Measurements from ENCODE around the gene DMWD.

The DMWD gene

GRCh38 chr19:45768655-45768983, 24.0 kb downstream of the DMWD start:
- no CpG with 5 or more reads among the region's 33 CpGs for WGBS, 2 donors (ENCODE audit: extremely low coverage in 2 of 2, insufficient read length in 2 of 2, insufficient replicate concordance in 1 of 2)
- Histone ChIP-seq H2AFZ (ENCODE audit: low read length) (peak overlapping the region; percentile 84), H2AK5ac (ENCODE audit: low read depth, low read length) (peak overlapping the region; percentile 100), H3K4ac (ENCODE audit: low read length) (peak overlapping the region; percentile 76), H2BK120ac (ENCODE audit: low read depth, low read length) (peak overlapping the region; percentile 73), H4K91ac (ENCODE audit: low read depth, low read length, poor library complexity) (peak overlapping the region; percentile 95), H2BK5ac (ENCODE audit: low read length) (peak overlapping the region; percentile 99), H2BK15ac (ENCODE audit: low read length) (peak overlapping the region; percentile 30), H3K36me3 (replicated peaks in 1 of 2; ENCODE audit: control insufficient read depth in 2 of 2, insufficient read depth in 2 of 2, low read length in 2 of 2) (peaks cover 12 to 41% of the 10 kb centered on the region in 2 donors), H3K27ac (replicated peaks; ENCODE audit: low read length) (peak overlapping the region; percentile 100), H3K18ac (ENCODE audit: low read length) (peak overlapping the region; percentile 100), H3K9ac (ENCODE audit: low read depth, low read length, poor library complexity) (peak overlapping the region; percentile 100), H3K4me3 (ENCODE audit: low read length in 2 of 2) (peak overlapping the region; percentile 91 to 97), H3K27me3 (ENCODE audit: control insufficient read depth in 3 of 3, insufficient read depth in 3 of 3, low read depth in 1 of 3, low read length in 3 of 3) (no peaks in the 10 kb centered on the region), H3K23ac (ENCODE audit: low read depth, low read length, poor library complexity) (peak overlapping the region; percentile 100), H3K4me2 (ENCODE audit: insufficient read depth, low read length, poor library complexity, severe bottlenecking) (peak overlapping the region; percentile 97), H2BK12ac (ENCODE audit: low read length) (peak overlapping the region; percentile 73), H3K9me3 (replicated peaks in 1 of 2; ENCODE audit: control insufficient read depth in 2 of 2, insufficient read depth in 1 of 2, low read depth in 1 of 2, low read length in 2 of 2) (no peaks in the 10 kb centered on the region), H3K4me1 (ENCODE audit: control insufficient read depth in 2 of 2, insufficient read depth in 1 of 2, low read depth in 1 of 2, low read length in 2 of 2) (peaks cover 29 to 30% of the 10 kb centered on the region in 2 donors), H3K14ac (ENCODE audit: low read length) (peak overlapping the region; percentile 99), H3K79me1 (ENCODE audit: low read depth, low read length) (peaks cover 21% of the 10 kb centered on the region), H4K8ac (ENCODE audit: low read depth, low read length) (no peak overlapping the region)
- DNase-seq (ENCODE audit: low spot score): no peak

GRCh38 chr19:45767881-45768654, 24.6 kb downstream of the DMWD start:
- peak overlapping the region; percentile 99 for H2BK5ac ChIP-seq (ENCODE audit: low read length)
- peak overlapping the region; percentile 100 for H3K18ac ChIP-seq (ENCODE audit: low read length)
- no peaks in the 10 kb centered on the region for H3K27me3 ChIP-seq (ENCODE audit: control insufficient read depth in 3 of 3, insufficient read depth in 3 of 3, low read depth in 1 of 3, low read length in 3 of 3)
- H2BK15ac ChIP-seq (ENCODE audit: low read length): peak overlapping the region; percentile 92
- peak overlapping the region; percentile 100 for H3K9ac ChIP-seq (ENCODE audit: low read depth, low read length, poor library complexity)
- WGBS, 2 donors (ENCODE audit: extremely low coverage in 2 of 2, insufficient read length in 2 of 2, insufficient replicate concordance in 1 of 2): no CpG with 5 or more reads among the region's 102 CpGs
- peak overlapping the region; percentile 73 for H2BK12ac ChIP-seq (ENCODE audit: low read length)
- H2AK5ac ChIP-seq (ENCODE audit: low read depth, low read length): peak overlapping the region; percentile 100
- peaks cover 21% of the 10 kb centered on the region for H3K79me1 ChIP-seq (ENCODE audit: low read depth, low read length)
- H4K91ac ChIP-seq (ENCODE audit: low read depth, low read length, poor library complexity): peak overlapping the region; percentile 85
- no peaks in the 10 kb centered on the region for H3K9me3 ChIP-seq (replicated peaks in 1 of 2; ENCODE audit: control insufficient read depth in 2 of 2, insufficient read depth in 1 of 2, low read depth in 1 of 2, low read length in 2 of 2)
- H3K14ac ChIP-seq (ENCODE audit: low read length): peak overlapping the region; percentile 98
- peaks cover 8 to 35% of the 10 kb centered on the region in 2 donors for H3K36me3 ChIP-seq (replicated peaks in 1 of 2; ENCODE audit: control insufficient read depth in 2 of 2, insufficient read depth in 2 of 2, low read length in 2 of 2)
- H3K4me2 ChIP-seq (ENCODE audit: insufficient read depth, low read length, poor library complexity, severe bottlenecking): peak overlapping the region; percentile 97
- peak overlapping the region; percentile 100 for H3K27ac ChIP-seq (replicated peaks; ENCODE audit: low read length)
- H2BK120ac ChIP-seq (ENCODE audit: low read depth, low read length): peak overlapping the region; percentile 73
- DNase-seq (ENCODE audit: low spot score): peak; percentile 69
- H4K8ac ChIP-seq (ENCODE audit: low read depth, low read length): no peak overlapping the region
- H3K4me3 ChIP-seq (ENCODE audit: low read length in 2 of 2): peak overlapping the region; percentile 91 to 97
- peak overlapping the region; percentile 84 for H2AFZ ChIP-seq (ENCODE audit: low read length)
- peak overlapping the region; percentile 76 for H3K4ac ChIP-seq (ENCODE audit: low read length)
- H3K4me1 ChIP-seq (ENCODE audit: control insufficient read depth in 2 of 2, insufficient read depth in 1 of 2, low read depth in 1 of 2, low read length in 2 of 2): peaks cover 29 to 30% of the 10 kb centered on the region in 2 donors
- H3K23ac ChIP-seq (ENCODE audit: low read depth, low read length, poor library complexity): peak overlapping the region; percentile 100

DNA sequence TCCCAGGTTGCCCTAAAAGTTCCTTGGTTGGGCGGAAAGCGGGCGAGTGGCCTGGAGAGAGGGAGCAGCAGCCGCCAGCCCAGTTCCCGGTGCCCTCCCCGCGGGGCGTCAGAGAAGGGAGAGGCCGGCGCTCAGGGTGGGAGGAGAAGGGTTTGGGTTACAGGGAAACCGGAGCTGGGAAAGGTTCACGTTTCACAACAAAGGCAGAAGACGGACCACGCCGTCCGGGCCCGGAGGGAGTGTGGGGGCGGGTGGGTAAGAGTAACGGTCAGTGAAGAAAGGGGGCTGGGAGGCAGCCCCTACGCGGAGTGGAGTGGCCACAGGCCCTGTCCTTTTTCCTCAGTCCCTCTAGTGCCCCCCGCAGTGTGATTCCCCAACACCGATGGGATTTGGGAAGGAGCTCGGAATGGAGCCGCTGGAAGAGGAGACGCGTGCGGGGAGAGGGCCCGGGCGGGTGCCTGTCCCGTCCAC, 25.2 kb downstream of the DMWD start:
- peak overlapping the region; percentile 73 for H2BK120ac ChIP-seq (ENCODE audit: low read depth, low read length)
- no peaks in the 10 kb centered on the region for H3K27me3 ChIP-seq (ENCODE audit: control insufficient read depth in 3 of 3, insufficient read depth in 3 of 3, low read depth in 1 of 3, low read length in 3 of 3)
- no peak overlapping the region for H4K91ac ChIP-seq (ENCODE audit: low read depth, low read length, poor library complexity)
- no peak overlapping the region for H4K8ac ChIP-seq (ENCODE audit: low read depth, low read length)
- H2AK5ac ChIP-seq (ENCODE audit: low read depth, low read length): peak overlapping the region; percentile 100
- peaks cover 29 to 30% of the 10 kb centered on the region in 2 donors for H3K4me1 ChIP-seq (ENCODE audit: control insufficient read depth in 2 of 2, insufficient read depth in 1 of 2, low read depth in 1 of 2, low read length in 2 of 2)
- H3K4me2 ChIP-seq (ENCODE audit: insufficient read depth, low read length, poor library complexity, severe bottlenecking): peak overlapping the region; percentile 97
- peak overlapping the region; percentile 100 for H3K9ac ChIP-seq (ENCODE audit: low read depth, low read length, poor library complexity)
- H3K27ac ChIP-seq (replicated peaks; ENCODE audit: low read length): peak overlapping the region; percentile 100
- peak overlapping the region; percentile 100 for H3K23ac ChIP-seq (ENCODE audit: low read depth, low read length, poor library complexity)
- peak overlapping the region; percentile 91 to 97 for H3K4me3 ChIP-seq (ENCODE audit: low read length in 2 of 2)
- WGBS, 2 donors (ENCODE audit: extremely low coverage in 2 of 2, insufficient read length in 2 of 2, insufficient replicate concordance in 1 of 2): no CpG with 5 or more reads among the region's 31 CpGs
- H3K4ac ChIP-seq (ENCODE audit: low read length): no peak overlapping the region
- H3K79me1 ChIP-seq (ENCODE audit: low read depth, low read length): peaks cover 21% of the 10 kb centered on the region
- H2BK5ac ChIP-seq (ENCODE audit: low read length): peak overlapping the region; percentile 99
- peak overlapping the region; percentile 84 for H2AFZ ChIP-seq (ENCODE audit: low read length)
- no peaks in the 10 kb centered on the region for H3K9me3 ChIP-seq (replicated peaks in 1 of 2; ENCODE audit: control insufficient read depth in 2 of 2, insufficient read depth in 1 of 2, low read depth in 1 of 2, low read length in 2 of 2)
- peak; percentile 72 for DNase-seq (ENCODE audit: low spot score)
- H2BK12ac ChIP-seq (ENCODE audit: low read length): no peak overlapping the region
- peaks cover 4 to 30% of the 10 kb centered on the region in 2 donors for H3K36me3 ChIP-seq (replicated peaks in 1 of 2; ENCODE audit: control insufficient read depth in 2 of 2, insufficient read depth in 2 of 2, low read length in 2 of 2)
- peak overlapping the region; percentile 100 for H3K18ac ChIP-seq (ENCODE audit: low read length)
- peak overlapping the region; percentile 14 for H2BK15ac ChIP-seq (ENCODE audit: low read length)
- H3K14ac ChIP-seq (ENCODE audit: low read length): no peak overlapping the region

GRCh38 chr19:45766869-45767346, 25.7 kb downstream of the DMWD start:
- peak overlapping the region; percentile 14 for H2BK15ac ChIP-seq (ENCODE audit: low read length)
- H3K36me3 ChIP-seq (replicated peaks in 1 of 2; ENCODE audit: control insufficient read depth in 2 of 2, insufficient read depth in 2 of 2, low read length in 2 of 2): peaks cover 3 to 25% of the 10 kb centered on the region in 2 donors
- no peak overlapping the region for H2BK120ac ChIP-seq (ENCODE audit: low read depth, low read length)
- no peak for DNase-seq (ENCODE audit: low spot score)
- no peaks in the 10 kb centered on the region for H3K27me3 ChIP-seq (ENCODE audit: control insufficient read depth in 3 of 3, insufficient read depth in 3 of 3, low read depth in 1 of 3, low read length in 3 of 3)
- peak overlapping the region; percentile 97 for H3K18ac ChIP-seq (ENCODE audit: low read length)
- H3K27ac ChIP-seq (replicated peaks; ENCODE audit: low read length): peak overlapping the region; percentile 78
- H2AFZ ChIP-seq (ENCODE audit: low read length): peak overlapping the region; percentile 40
- H3K4me1 ChIP-seq (ENCODE audit: control insufficient read depth in 2 of 2, insufficient read depth in 1 of 2, low read depth in 1 of 2, low read length in 2 of 2): peaks cover 29 to 30% of the 10 kb centered on the region in 2 donors
- peak overlapping the region; percentile 97 for H3K4me2 ChIP-seq (ENCODE audit: insufficient read depth, low read length, poor library complexity, severe bottlenecking)
- WGBS, 2 donors (ENCODE audit: extremely low coverage in 2 of 2, insufficient read length in 2 of 2, insufficient replicate concordance in 1 of 2): no CpG with 5 or more reads among the region's 24 CpGs
- H3K9me3 ChIP-seq (replicated peaks in 1 of 2; ENCODE audit: control insufficient read depth in 2 of 2, insufficient read depth in 1 of 2, low read depth in 1 of 2, low read length in 2 of 2): no peaks in the 10 kb centered on the region
- no peak overlapping the region for H4K91ac ChIP-seq (ENCODE audit: low read depth, low read length, poor library complexity)
- H3K4ac ChIP-seq (ENCODE audit: low read length): peak overlapping the region; percentile 97
- H3K4me3 ChIP-seq (ENCODE audit: low read length in 2 of 2): peak overlapping the region; percentile 91 to 97
- peaks cover 21% of the 10 kb centered on the region for H3K79me1 ChIP-seq (ENCODE audit: low read depth, low read length)
- H4K8ac ChIP-seq (ENCODE audit: low read depth, low read length): peak overlapping the region; percentile 65
- peak overlapping the region; percentile 100 for H3K23ac ChIP-seq (ENCODE audit: low read depth, low read length, poor library complexity)
- H3K9ac ChIP-seq (ENCODE audit: low read depth, low read length, poor library complexity): peak overlapping the region; percentile 90
- H2BK12ac ChIP-seq (ENCODE audit: low read length): peak overlapping the region; percentile 84
- H3K14ac ChIP-seq (ENCODE audit: low read length): peak overlapping the region; percentile 94
- peak overlapping the region; percentile 82 for H2AK5ac ChIP-seq (ENCODE audit: low read depth, low read length)
- H2BK5ac ChIP-seq (ENCODE audit: low read length): peak overlapping the region; percentile 71

Measured in neuronal stem cell (in vitro differentiated cells).